HG03558 (cell line): ENCODE results near the gene IL32.
"Not testable (repeated sequence)": the region's sequence is repeated elsewhere in the genome, so short reads cannot be mapped to it uniquely, and the experiment has no call there.

ENCODE experiments used
- ATAC-seq: cut with Tn5 transposase; IDR thresholded peaks from one replicate; pipeline ENCODE4 v1.9.1; 2021; ENCODE audit warnings: moderate number of reproducible peaks; ENCODE audit not compliant: unreplicated experiment; ENCODE audit errors: extremely low read depth

The IL32 gene

DNA sequence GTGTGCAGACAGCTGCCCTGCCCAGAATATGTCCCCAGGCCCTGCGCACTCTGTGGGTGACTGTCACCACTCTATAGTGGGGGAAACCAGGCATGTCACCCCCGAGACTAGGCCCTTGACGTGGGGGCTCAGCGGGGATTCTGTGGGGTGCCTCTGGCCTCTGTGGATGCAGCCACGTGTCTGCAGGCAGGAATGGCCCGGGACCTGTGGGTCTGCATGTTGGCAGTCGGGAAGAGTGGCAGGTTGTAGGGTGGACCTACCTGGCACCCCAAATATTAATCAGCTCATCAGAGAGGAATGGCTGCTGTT lies 954 bp downstream of the IL32 start:
- no peak for ATAC-seq

DNA sequence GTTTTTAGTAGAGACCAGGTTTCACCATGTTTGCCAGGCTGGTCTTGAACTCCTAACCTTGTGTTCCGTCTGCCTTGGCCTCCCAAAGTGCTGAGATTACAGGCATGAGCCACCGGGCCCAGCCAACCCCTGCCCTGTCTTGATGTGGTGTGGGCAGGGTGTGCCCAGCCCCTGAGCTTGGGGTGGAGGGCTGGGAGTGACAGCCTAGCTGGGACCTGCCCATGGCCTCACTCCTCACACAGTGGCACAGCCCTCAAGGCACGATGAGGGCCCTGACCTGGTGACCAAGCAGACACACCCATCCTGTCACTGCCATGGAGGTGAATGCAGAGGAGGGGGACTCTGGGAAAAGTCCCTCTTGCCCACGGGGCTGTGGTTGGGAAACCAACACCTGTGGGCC lies 3.0 kb downstream of the IL32 start:
- no peak for ATAC-seq

GRCh38 chr16:3069146-3069545 lies 3.7 kb downstream of the IL32 start:
- ATAC-seq, result not testable (repeated sequence)

DNA sequence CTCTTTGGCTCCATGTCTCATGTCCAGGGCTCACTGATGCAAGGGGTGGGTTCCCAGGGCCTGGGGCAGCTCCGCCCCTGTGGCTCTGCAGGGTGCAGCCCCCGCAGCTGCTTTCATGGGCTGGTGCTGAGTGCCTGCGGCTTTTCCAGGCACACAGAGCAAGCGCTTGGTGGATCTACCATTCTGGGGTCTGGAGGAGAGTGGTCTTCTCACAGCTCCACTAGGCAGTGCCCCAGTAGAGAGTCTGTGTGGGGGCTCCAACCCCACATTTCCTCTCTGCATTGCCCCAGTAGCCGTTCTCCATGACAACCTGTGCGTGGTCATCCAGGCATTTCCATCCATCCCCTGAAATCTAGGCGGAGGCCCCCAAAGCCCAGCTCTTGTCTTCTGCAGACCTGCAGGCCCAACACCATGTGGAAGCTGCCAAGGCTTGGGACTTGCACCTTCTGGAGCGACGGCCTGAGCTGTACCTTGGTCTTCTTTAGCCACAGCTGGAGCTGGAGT lies 5.2 kb downstream of the IL32 start:
- ATAC-seq, result no peak

GRCh38 chr16:3071655-3072054 lies 6.2 kb downstream of the IL32 start:
- no peak for ATAC-seq

GRCh38 chr16:3072148-3072547 lies 6.7 kb downstream of the IL32 start:
- ATAC-seq, result not testable (repeated sequence)

GRCh38 chr16:3072576-3073263 lies 7.3 kb downstream of the IL32 start:
- not testable (repeated sequence) for ATAC-seq

DNA sequence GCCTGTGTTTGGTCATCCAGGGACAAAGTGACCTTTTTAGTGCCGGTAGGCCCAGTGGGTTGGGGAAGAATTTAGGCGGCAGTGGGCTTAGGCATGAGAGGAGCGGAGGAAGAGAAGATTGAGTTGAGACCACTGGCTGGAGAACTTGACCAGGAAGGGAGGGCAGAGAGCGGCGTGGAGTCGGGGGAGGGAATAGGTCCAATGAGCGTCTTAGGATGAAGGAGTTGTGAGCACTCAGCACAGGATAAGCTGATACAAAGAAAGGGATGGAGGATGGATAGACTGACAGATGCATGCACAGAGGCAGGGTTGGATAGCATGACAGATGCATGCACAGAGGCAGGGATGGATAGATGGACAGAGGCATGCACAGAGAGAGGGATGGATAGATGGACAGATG lies 8.0 kb downstream of the IL32 start:
- no peak for ATAC-seq

DNA sequence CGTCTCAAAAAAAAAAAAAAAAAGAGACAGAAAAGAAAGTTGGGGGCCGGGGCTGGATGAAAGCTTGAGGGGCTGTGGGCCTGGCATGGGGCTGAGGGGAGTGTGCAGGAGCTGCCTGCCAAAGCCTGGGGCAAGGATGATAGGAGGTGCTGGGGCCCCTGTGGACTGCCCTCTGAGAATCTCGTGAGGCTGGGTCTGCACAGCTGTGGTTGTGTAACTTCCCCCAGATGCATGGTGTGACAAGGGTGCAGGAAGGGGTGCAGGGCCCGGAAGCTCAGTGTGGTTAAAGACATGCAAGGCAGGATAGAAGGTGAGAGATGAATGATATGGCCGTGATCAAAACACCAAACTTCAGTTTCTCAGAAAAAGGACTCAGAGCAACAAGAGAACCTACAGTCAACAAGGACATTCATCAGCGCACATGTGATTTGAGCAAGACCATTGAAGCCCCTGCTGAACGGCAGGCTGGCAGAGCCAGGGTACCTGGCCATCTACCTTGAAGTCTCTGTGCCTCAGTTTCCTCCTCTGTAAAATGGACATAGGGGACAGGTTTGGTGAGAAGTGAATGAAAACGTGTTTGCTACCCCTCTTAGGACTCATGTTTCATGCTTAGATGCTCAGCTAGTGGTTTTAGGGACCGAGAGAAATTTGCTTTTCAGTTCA lies 9.6 kb downstream of the IL32 start:
- ATAC-seq, result no peak

DNA sequence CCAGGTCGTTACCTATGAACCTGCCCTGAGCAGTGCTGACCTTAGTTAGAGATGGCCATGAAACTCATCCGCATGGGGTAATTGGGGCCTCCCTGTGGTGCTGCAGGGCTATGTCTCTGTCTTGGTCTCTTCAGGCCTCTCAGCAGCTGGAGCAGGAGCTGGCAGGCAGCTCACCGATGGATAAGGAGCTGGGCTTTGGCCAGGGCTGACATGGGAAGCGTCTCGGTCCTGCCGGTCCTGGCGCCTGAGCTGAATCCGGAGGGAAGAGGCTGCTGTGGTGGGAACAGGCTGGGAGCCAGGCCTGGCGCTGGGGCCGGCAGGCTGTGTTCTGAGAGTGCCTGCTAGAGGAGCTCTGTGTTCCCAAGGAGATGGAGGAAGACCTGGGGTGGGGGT lies 10.1 kb downstream of the IL32 start:
- no peak for ATAC-seq

DNA sequence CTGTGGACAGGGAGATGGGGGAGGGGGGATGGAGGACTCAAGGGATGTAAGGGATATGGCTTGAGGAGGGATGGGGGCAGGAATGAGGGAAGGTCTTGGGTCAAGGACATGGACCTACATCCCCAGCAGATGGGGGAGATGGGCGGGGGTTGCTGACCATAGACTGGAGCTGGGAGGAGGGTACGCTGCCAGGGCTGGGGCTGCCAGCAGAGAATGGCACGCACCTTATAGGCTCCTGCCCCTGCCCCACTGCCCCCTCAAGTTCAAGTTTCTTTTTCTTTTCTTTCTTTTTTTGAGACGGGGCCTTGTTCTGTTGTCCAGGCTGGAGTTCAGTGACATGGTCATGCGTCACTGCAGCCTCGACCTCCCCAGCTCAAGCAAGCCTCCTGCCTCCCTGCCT lies 10.5 kb downstream of the IL32 start:
- ATAC-seq, result not testable (repeated sequence)

- ATAC-seq, result no peak
These were observed 11.1 kb downstream of the IL32 start for GRCh38 chr16:3076577-3076976.

GRCh38 chr16:3080024-3080423 lies 14.6 kb downstream of the IL32 start:
- ATAC-seq, result no peak

DNA sequence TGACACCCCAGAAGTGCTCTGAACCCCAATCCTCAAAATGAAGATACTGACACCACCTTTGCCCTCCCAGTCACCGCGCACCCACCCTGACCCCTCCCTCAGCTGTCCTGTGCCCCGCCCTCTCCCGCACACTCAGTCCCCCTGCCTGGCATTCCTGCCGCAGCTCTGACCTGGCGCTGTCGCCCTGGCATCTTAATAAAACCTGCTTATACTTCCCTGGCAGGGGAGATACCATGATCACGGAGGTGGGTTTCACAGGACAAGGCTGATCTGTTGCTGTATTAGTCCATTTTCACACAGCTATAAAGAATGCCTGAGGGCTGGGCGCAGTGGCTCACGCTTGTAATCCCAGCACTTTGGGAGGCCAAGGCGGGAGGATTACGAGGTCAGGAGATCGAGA lies 16.5 kb downstream of the IL32 start:
- ATAC-seq, result not testable (repeated sequence)

DNA sequence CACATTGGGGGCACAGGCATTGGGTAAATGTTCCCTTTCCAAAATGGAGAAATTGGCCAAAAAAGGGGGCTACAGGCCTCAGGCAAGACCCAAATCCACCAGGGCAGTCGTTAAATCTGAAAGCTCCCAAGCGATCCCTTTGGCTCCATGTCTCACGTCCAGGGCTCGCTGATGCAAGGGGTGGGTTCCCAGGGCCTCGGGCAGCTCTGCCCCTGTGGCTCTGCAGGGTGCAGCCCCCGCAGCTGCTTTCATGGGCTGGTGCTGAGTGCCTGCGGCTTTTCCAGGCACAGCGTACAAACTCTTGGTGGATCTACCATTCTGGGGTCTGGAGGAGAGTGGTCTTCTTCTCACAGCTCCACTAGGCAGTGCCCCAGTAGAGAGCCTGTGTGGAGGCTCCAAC lies 18.0 kb downstream of the IL32 start:
- ATAC-seq, result not testable (repeated sequence)

DNA sequence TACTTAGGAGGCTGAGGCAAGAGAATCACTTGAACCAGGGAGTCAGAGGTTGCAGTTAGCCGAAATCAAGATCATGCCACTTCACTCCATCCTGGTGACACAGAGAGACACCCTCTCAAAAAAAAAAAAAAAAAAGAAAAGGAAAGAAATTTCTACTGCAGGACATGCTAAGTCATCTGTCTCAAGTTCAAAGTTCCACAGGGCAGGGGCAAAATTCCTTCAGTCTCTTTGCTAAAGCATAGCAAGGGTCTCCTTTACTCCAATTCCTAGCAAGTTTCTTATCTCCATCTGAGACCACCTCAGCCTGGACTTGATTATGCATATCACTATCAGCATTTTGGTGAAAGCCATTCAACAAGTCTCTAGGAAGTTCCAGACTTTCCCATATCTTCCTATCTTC lies 19.1 kb downstream of the IL32 start:
- no peak for ATAC-seq

- no peak for ATAC-seq
These were observed 19.7 kb downstream of the IL32 start for GRCh38 chr16:3084969-3085670.

- ATAC-seq, result no peak
These were observed 20.6 kb downstream of the IL32 start for GRCh38 chr16:3085868-3086595.

DNA sequence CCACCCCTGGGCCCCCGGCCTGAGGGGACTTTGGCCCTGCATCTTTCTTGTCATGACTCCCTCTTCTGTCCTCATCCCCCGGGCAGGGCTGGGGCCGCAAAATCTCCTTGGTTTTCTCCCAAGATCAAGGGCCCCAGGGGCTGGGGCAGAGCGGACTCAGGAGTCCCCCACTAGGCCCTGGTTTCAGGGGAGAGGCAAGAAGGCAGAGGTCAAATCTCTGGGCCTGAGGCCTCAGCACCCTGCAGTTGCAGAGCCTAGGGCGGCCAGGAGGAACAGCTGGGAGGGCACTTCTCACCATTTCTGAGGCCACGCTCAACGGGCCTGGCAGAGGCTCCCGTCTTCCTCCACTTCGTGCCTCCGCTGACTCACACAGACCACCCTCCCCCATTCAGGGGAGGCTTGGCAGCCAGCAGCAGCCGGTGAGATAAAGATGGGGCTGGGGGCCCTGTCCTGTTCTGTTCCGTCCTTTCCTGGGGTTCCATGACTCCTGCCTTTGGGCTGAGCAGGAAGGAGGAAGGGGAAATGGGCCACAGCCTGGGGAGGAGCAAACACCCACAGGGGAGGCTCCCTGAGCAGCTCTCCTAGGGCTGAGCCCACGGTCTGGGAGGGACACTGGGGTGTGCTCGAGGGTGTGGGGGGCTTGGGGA lies 21.3 kb downstream of the IL32 start:
- no peak for ATAC-seq
